NT2/D1 (cell line): ENCODE measurements around the gene CABLES2.
A peak's percentile ranks its signal among the peaks of the same experiment; 100 is the strongest.
"Not testable (repeated sequence)": the region's sequence is repeated elsewhere in the genome, so short reads cannot be mapped to it uniquely, and the experiment has no call there.

Experiments used
- DNase-seq: peaks from one replicate; pipeline ENCODE4 v3.0.0-alpha.2; 2011; ENCODE audit warnings: low read depth, low spot score
- H3K27me3 ChIP-seq: 2 replicates; pipeline ENCODE4 v1.6.0; 2011; ENCODE audit warnings: mild to moderate bottlenecking; ENCODE audit not compliant: insufficient read length, insufficient read depth
- H3K36me3 ChIP-seq: 2 replicates; pipeline ENCODE4 v1.6.1; 2011; ENCODE audit warnings: mild to moderate bottlenecking, low read length, mixed read lengths; ENCODE audit not compliant: insufficient read depth, insufficient read length
- H3K4me1 ChIP-seq: 2 replicates; pipeline ENCODE4 v1.5.1; 2011; ENCODE audit not compliant: insufficient read depth, insufficient read length
- H3K4me3 ChIP-seq: 2 replicates; pipeline ENCODE4 v1.5.1; 2011; ENCODE audit warnings: low read depth; ENCODE audit not compliant: insufficient read length
- H3K9ac ChIP-seq: 2 replicates; pipeline ENCODE4 v1.6.0; 2011; ENCODE audit warnings: low read depth; ENCODE audit not compliant: insufficient read length
- H3K9me3 ChIP-seq: 2 replicates; pipeline ENCODE4 v1.5.1; 2011; ENCODE audit warnings: mild to moderate bottlenecking, low read length; ENCODE audit not compliant: insufficient read depth
- SUZ12 ChIP-seq: IDR thresholded peaks from 2 replicates; pipeline ENCODE4 v1.6.1; 2011; ENCODE audit not compliant: insufficient read length, insufficient read depth; ENCODE audit errors: extremely low read depth
- YY1 ChIP-seq: IDR thresholded peaks from 2 replicates; pipeline ENCODE4 v1.6.1; 2011; ENCODE audit not compliant: insufficient read length, insufficient read depth
- ZNF274 ChIP-seq: IDR thresholded peaks from 2 replicates; pipeline ENCODE4 v1.6.1; 2011; ENCODE audit warnings: mild to moderate bottlenecking, low read depth, low read length

The CABLES2 gene

DNA sequence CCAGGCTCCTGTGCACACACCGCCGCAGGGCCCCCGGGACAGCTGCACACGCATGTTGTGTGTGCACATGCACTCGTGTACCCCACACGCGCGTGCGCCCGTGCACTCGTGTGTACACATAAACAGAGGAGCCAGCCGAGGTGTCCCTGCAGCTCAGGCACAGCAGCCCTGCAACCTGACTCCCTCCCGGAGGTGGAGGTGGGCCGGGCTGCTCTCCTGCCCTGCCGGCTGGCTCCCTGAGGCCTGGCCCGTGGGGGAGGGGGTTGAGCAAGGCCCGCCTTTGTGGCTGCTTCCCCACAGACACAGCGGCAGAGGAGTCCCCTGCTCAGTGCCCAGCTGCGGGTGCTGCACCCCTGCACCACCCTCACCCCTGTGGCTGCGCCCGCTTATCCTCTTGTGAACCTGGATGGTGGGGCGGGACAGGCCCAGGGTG is 19.6 kb upstream of the CABLES2 start:
- H3K4me3 ChIP-seq = no peak overlapping the region

DNA sequence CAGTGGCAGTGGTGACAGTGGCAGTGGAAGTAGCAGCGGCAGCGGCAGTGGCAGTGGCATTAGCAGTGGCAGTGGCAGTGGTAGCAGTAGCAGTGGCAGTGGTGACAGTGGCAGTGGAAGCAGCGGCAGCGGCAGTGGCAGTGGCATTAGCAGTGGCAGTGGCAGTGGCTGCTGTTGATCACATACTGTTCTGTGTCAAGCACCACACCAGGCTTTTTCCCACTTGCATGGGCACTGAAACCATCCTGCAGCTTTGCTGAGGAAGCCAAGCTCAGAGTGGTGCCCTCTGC is 18.9 kb upstream of the CABLES2 start:
- not testable (repeated sequence) for H3K9ac ChIP-seq, DNase-seq, H3K27me3 ChIP-seq, H3K9me3 ChIP-seq, H3K4me3 ChIP-seq, H3K36me3 ChIP-seq
- H3K4me1 ChIP-seq = peaks cover 45% of the 10 kb centered on the region

More for the DNA sequence above, 19.6 kb upstream of the CABLES2 start:
- no peaks in the 10 kb centered on the region for H3K9me3 ChIP-seq
- H3K9ac ChIP-seq = peak overlapping the region; percentile 54
- H3K36me3 ChIP-seq = no peaks in the 10 kb centered on the region
- H3K27me3 ChIP-seq = peaks cover 2% of the 10 kb centered on the region
- peaks cover 38% of the 10 kb centered on the region for H3K4me1 ChIP-seq
- peak; percentile 28 for DNase-seq
- TF ChIP-seq YY1 = no peak
- no peak for TF ChIP-seq SUZ12
- TF ChIP-seq ZNF274 = no peak

DNA sequence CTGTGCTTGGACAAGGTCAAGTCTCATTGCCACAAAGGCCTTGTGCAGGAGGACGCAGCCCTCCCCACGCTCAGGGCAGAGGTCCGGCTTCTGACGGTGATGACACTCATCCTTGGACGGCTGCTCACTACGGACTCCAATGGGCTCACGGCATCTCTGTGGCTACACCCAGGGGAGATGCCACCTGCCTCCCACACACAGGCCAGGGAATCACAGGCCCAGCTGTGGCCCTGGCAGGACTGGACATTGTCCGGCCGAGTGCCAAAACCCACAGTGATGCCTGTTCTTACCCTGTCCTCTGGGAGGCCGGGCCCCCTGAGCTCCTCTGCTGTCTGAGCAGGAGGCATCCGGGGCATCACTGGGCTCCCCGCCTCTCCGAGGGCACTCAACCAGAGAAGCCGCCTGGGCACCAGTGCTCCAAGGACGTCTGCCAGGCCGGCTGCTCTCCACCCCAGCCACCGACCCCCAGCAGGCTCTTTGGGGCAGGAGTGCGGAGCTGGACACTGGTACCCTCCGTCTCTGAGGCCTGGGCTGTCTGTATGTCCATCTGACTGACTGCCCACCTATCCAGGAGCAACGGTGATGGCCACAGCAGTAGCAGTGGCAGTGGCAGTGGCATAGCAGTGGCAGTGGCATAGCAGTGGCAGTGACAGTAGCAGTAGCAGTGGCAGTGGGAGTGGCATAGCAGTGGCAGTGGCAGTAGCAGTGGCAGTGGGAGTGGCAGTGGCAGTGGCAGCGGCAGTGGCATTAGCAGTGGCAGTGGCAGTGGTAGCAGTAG is 18.4 kb upstream of the CABLES2 start:
- peaks cover 2% of the 10 kb centered on the region for H3K27me3 ChIP-seq
- peaks cover 50% of the 10 kb centered on the region for H3K4me1 ChIP-seq
- no peaks in the 10 kb centered on the region for H3K9me3 ChIP-seq
- H3K36me3 ChIP-seq = no peaks in the 10 kb centered on the region
- no peak for TF ChIP-seq SUZ12
- no peak for TF ChIP-seq ZNF274
- no peak for TF ChIP-seq YY1
- no peak overlapping the region for H3K4me3 ChIP-seq
- no peak for DNase-seq
- no peak overlapping the region for H3K9ac ChIP-seq

DNA sequence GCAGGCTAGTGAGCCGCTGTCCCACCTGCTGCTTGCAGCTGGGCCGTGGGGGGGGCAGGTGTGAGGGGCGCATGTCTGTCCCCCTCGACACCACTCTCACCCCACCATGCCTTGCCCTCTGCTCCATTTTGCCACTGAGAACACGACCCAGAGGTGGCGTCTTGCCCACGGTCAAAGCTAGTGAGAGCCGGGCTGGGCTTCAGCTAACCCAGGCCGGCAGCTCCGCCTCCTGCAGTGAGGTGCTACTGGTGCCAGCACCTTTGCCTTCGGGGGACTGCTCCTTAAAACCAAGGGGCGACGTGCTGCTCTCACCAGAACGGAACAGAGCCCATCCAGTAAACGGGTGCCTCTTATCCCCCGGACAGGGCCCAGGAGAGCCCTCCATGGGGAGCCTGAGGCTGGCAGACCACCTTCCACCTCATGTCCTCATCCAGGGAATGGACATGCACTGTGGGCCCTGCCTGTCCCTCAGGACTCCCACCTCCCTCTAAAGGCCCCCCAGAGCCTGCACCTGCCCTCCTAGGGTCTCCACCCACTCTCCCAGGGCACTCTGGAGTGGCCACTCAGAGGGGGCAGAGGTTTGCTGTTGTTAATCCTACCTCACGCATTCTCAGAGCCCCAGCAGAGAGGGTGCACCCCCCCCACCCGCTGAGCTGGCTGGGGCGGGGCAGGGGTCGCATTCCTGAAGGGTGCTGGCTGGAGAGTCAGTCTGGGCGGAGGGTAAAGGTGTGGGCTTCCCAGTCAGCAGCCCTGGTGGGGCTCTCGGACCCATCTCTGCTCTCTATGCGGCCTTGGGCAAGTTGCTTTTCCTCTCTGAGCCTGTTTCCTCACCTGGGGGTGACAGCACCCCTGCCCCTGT is 17.4 kb upstream of the CABLES2 start:
- peaks cover 51% of the 10 kb centered on the region for H3K4me1 ChIP-seq
- H3K36me3 ChIP-seq = no peaks in the 10 kb centered on the region
- H3K4me3 ChIP-seq = no peak overlapping the region
- no peak overlapping the region for H3K9ac ChIP-seq
- no peak for DNase-seq
- TF ChIP-seq SUZ12 = no peak
- TF ChIP-seq YY1 = no peak
- no peak for TF ChIP-seq ZNF274
- H3K9me3 ChIP-seq = no peaks in the 10 kb centered on the region
- peaks cover 2% of the 10 kb centered on the region for H3K27me3 ChIP-seq

DNA sequence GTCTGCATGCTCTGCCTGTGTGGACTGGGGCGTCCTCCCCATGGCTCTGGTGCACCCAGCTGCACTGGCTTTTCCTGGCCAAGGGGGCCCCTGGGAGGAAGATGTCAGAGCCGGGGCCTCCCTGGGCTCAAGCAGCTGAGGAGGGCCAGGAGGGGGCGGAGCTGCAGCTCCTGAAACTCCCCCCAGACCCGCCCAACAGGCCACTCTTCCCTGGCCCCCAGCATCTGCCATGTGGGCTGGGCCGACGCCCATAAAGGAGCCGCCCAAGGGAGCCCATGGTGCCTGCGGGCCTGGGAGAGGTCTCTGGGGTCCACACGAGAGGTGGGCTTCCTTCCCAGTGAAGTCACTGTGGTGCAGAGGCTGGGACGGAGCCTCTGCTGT is 16.2 kb upstream of the CABLES2 start:
- no peak for TF ChIP-seq ZNF274
- TF ChIP-seq SUZ12 = no peak
- TF ChIP-seq YY1 = no peak
- H3K9ac ChIP-seq = peak overlapping the region; percentile 44
- H3K36me3 ChIP-seq = no peaks in the 10 kb centered on the region
- DNase-seq = no peak
- H3K9me3 ChIP-seq = no peaks in the 10 kb centered on the region
- no peak overlapping the region for H3K4me3 ChIP-seq
- H3K4me1 ChIP-seq = peaks cover 39% of the 10 kb centered on the region
- peaks cover 2% of the 10 kb centered on the region for H3K27me3 ChIP-seq

DNA sequence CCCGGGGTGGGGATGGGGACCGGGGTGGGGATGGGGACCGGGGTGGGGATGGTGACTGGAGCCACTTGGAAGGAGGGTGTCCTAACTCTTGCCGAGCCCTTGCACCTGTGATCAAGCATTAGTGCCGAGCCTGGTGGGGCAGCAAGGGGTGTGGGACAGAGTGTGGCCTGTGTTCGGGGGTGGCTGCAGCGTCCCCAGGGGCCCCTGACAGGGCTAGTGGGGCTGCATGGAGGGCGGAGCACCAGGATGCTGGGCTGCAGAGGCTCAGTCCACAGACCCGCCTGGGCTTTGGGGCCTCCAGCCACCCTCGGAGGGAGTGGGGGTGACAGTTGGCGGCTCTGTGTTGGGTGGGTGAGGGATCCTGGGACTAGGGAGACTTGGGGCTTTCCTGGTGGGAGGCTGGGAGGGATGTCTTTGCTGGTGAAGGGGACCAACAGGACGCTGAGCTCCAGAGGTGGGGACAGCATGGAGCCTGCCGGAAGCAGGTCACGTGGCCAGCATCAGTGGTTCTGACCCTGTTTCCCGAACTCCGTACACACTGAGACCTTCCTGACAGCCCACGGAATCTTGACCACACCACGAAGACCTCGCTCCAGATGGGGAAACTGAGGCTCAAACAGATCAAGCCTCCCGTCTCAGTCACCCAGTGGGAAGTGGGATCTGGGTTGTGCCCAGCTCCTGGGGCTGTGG is 15.7 kb upstream of the CABLES2 start:
- Histone ChIP-seq H3K9me3 (no peaks in the 10 kb centered on the region), H3K9ac (peak overlapping the region; percentile 44), H3K36me3 (no peaks in the 10 kb centered on the region), H3K4me1 (peaks cover 39% of the 10 kb centered on the region), H3K27me3 (peaks cover 2% of the 10 kb centered on the region), H3K4me3 (no peak overlapping the region)
- no peak for DNase-seq
- TF ChIP-seq ZNF274 = no peak
- no peak for TF ChIP-seq SUZ12
- TF ChIP-seq YY1 = no peak

DNA sequence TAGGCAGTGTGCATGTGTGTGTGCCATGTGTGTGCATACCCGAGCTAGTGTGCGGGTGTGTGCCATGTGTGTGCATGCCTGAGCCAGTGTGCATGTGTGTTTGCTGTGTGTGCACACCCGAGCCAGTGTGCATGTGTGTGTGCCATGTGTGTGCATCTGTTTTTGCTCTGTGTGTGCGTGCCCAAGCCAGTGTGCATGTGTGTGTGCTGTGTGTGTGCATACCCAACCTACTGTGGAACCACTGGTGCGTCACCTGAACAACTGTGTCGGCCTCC is 14.6 kb upstream of the CABLES2 start:
- no peaks in the 10 kb centered on the region for H3K36me3 ChIP-seq
- no peak overlapping the region for H3K4me3 ChIP-seq
- TF ChIP-seq SUZ12 (no peak), YY1 (no peak), ZNF274 (no peak)
- H3K27me3 ChIP-seq = peaks cover 2% of the 10 kb centered on the region
- peaks cover 32% of the 10 kb centered on the region for H3K4me1 ChIP-seq
- no peak overlapping the region for H3K9ac ChIP-seq
- no peak for DNase-seq
- no peaks in the 10 kb centered on the region for H3K9me3 ChIP-seq
